ENCODE results near the gene ZWILCH. TPM values are rescaled to one million over a fixed set of nuclear protein-coding genes. Genes with fewer than 3 reads are reported as not detected.

ZWILCH gene
- total RNA-seq, 3 donors from 2014 or later (not counting 1 experiment from before 2014, with no cell fraction given): 8.7 to 9.9 (median 9.7) TPM

DNA sequence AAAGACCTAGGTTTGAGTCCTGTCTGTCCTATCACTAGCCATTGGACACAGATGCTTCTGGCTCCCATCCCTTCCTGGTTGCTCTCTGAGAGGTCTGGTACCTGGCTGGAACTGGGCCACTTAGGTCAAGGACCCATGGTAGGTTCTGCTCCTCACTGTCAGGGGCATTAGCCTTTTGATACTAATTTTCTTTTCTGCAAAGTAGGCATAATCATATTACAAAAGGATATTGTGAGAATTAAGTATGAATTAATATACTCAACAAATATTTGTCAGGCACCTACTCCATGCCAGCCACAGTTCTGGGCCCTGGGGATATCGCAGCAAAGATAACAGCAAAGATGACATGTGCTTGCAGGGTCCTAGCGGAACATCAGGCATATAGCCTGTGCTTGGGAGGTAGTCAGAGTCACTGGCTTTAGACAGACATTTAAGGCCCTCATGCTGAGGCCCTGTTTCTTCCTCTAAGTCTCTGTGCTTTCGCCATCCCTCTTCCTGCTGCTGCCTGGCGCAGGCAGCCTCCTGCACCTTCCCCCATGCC lies 86.3 kb downstream of the ZWILCH start:
- H3K4me1 ChIP-seq (ENCODE audit: control insufficient read depth, insufficient read depth, low read length): no peaks in the 10 kb centered on the region
- 89% methylated on average over 4 of the region's 4 CpGs for WGBS (ENCODE audit: insufficient coverage)
- intact Hi-C loops (cut with micrococcal nuclease): no loop called here
- H3K4me1 Mint-ChIP-seq: no peaks in the 10 kb centered on the region
- no peaks in the 10 kb centered on the region for H3K9me3 ChIP-seq (ENCODE audit: control insufficient read depth, insufficient read depth, low read length)
- H3K9me3 Mint-ChIP-seq: no peaks in the 10 kb centered on the region
- DNase-seq (no peak), ATAC-seq (no peak)
- no peak overlapping the region for H3K4me3 ChIP-seq (ENCODE audit: low read length)
- TF ChIP-seq, protein P1, sequence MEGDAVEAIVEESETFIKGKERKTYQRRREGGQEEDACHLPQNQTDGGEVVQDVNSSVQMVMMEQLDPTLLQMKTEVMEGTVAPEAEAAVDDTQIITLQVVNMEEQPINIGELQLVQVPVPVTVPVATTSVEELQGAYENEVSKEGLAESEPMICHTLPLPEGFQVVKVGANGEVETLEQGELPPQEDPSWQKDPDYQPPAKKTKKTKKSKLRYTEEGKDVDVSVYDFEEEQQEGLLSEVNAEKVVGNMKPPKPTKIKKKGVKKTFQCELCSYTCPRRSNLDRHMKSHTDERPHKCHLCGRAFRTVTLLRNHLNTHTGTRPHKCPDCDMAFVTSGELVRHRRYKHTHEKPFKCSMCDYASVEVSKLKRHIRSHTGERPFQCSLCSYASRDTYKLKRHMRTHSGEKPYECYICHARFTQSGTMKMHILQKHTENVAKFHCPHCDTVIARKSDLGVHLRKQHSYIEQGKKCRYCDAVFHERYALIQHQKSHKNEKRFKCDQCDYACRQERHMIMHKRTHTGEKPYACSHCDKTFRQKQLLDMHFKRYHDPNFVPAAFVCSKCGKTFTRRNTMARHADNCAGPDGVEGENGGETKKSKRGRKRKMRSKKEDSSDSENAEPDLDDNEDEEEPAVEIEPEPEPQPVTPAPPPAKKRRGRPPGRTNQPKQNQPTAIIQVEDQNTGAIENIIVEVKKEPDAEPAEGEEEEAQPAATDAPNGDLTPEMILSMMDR (IDR thresholded peaks at IDR 0.05): no peak
- no peaks in the 10 kb centered on the region for H3K27me3 ChIP-seq (ENCODE audit: control insufficient read depth, insufficient read depth, low read length)
- H3K4me3 Mint-ChIP-seq: no peak overlapping the region
- H3K27ac Mint-ChIP-seq: no peak overlapping the region
- H3K36me3 ChIP-seq (ENCODE audit: control insufficient read depth, insufficient read depth, low read length): no peaks in the 10 kb centered on the region
- H3K27me3 Mint-ChIP-seq (ENCODE audit: low read depth in 2 of 2): peaks cover 0 to 7% of the 10 kb centered on the region in 2 donors
- no peaks in the 10 kb centered on the region for H3K36me3 Mint-ChIP-seq
- H3K27ac ChIP-seq (ENCODE audit: low read length): no peak overlapping the region

DNA sequence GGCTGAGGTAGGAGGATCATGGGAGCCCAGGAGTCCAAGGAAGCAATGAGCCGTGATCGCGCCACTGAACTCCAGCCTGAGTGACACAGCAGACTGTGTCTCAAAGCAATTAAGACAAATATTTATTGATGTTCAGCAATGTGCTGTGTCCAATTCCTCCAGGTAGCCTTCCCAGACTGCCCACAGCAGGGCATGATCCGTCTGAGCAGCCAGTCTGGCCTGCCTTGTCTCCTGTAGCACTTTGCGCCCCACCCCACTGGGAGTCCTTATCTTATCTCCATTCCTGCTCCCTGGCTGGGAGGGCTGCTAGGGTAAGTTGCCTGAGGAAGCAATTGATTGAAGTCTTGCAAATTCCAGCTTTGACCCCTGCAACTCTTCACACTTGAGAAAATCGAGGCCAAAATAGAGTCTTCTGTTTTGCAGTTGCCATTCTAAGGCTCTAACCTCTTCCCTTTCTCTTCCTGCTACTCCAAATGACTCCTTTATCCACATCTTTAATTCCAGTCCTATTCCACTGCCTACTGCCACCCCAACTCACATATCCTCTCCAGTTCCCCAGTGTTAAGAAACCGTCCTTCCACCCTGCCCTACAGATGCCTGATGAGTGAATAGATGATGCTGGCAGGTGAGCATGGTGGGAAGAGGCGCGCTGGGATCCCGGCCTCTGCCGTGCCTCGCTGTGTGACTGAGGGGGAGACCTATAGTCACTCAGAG lies 87.5 kb downstream of the ZWILCH start:
- no peaks in the 10 kb centered on the region for H3K9me3 Mint-ChIP-seq
- H3K36me3 Mint-ChIP-seq: no peaks in the 10 kb centered on the region
- no peaks in the 10 kb centered on the region for H3K27me3 ChIP-seq (ENCODE audit: control insufficient read depth, insufficient read depth, low read length)
- no peak overlapping the region for H3K4me3 Mint-ChIP-seq
- ATAC-seq: no peak
- no peak overlapping the region for H3K27ac ChIP-seq (ENCODE audit: low read length)
- 94% methylated on average over 12 of the region's 12 CpGs for WGBS (ENCODE audit: insufficient coverage)
- no peaks in the 10 kb centered on the region for H3K4me1 ChIP-seq (ENCODE audit: control insufficient read depth, insufficient read depth, low read length)
- H3K9me3 ChIP-seq (ENCODE audit: control insufficient read depth, insufficient read depth, low read length): no peaks in the 10 kb centered on the region
- no peak for DNase-seq
- no peak overlapping the region for H3K27ac Mint-ChIP-seq
- no peaks in the 10 kb centered on the region for H3K4me1 Mint-ChIP-seq
- peaks cover 0 to 7% of the 10 kb centered on the region in 2 donors for H3K27me3 Mint-ChIP-seq (ENCODE audit: low read depth in 2 of 2)
- intact Hi-C loops (cut with micrococcal nuclease): no loop called here
- no peaks in the 10 kb centered on the region for H3K36me3 ChIP-seq (ENCODE audit: control insufficient read depth, insufficient read depth, low read length)
- TF ChIP-seq, protein P1 (IDR thresholded peaks at IDR 0.05): no peak
- H3K4me3 ChIP-seq (ENCODE audit: low read length): no peak overlapping the region

DNA sequence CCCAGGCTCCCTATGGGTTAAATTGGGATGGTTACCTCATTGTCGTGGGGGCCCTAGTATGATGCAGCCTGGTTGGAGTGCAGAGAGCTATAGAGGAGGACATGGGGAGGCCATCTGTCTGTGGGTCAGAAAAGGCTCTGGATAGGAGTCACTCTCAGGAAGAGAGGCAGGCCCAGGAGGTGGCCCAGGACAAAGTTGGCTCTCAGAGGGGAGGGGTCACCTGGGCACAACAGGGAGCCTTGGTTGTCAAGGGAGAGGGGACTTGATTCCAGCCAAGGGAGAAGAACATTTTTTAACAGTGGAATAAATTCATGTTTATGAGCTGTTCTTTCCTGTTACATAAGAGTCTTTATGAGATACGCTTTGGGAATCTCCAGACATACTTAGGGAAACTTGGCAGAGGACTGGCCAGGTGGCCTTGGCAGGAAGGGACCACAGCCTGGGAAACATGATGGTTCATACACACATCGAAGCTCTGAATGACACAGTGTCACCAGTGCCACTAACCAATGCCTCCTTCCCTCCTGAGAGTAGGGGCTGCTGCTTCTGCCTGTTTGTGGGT lies 88.2 kb downstream of the ZWILCH start:
- no peaks in the 10 kb centered on the region for H3K4me1 ChIP-seq (ENCODE audit: control insufficient read depth, insufficient read depth, low read length)
- no peaks in the 10 kb centered on the region for H3K9me3 ChIP-seq (ENCODE audit: control insufficient read depth, insufficient read depth, low read length)
- 94% methylated on average over 3 of the region's 3 CpGs for WGBS (ENCODE audit: insufficient coverage)
- no peak overlapping the region for H3K4me3 ChIP-seq (ENCODE audit: low read length)
- no peak for ATAC-seq
- H3K27ac ChIP-seq (ENCODE audit: low read length): no peak overlapping the region
- TF ChIP-seq, protein P1 (IDR thresholded peaks at IDR 0.05): no peak
- Mint-ChIP-seq H3K4me1 (no peaks in the 10 kb centered on the region), H3K36me3 (no peaks in the 10 kb centered on the region), H3K27me3 (ENCODE audit: low read depth in 2 of 2) (peaks cover 0 to 1% of the 10 kb centered on the region in 2 donors), H3K27ac (no peak overlapping the region), H3K4me3 (no peak overlapping the region), H3K9me3 (no peaks in the 10 kb centered on the region)
- no peaks in the 10 kb centered on the region for H3K36me3 ChIP-seq (ENCODE audit: control insufficient read depth, insufficient read depth, low read length)
- H3K27me3 ChIP-seq (ENCODE audit: control insufficient read depth, insufficient read depth, low read length): no peaks in the 10 kb centered on the region
- intact Hi-C loops (cut with micrococcal nuclease): no loop called here
- DNase-seq: no peak
